Naive thymus-derived CD8-positive, alpha-beta T cell (primary cell): Measurements from ENCODE around the gene ANAPC10. TPM values are rescaled to one million over a fixed set of nuclear protein-coding genes. Genes with fewer than 3 reads are reported as not detected.

Experiments used
- ATAC-seq, 2 donors: fragments of 150-1000 bp; cut with Tn5 transposase in 1 of 2; sonication (Bioruptor Pico), chemical (Tn5 transposase) in 1 of 2; 1 replicate in 1 of 2; 2 replicates in 1 of 2; pipeline ENCODE4 v1.10.0; 2021; ENCODE audit warnings: mild to moderate bottlenecking in 2 of 2, moderate library complexity in 2 of 2
- POLR2A ChIA-PET: fragments of 350-600 bp; sonication (Branson Sonifier 250); formaldehyde crosslinking; loops from one replicate; lab custom pipeline; 2021; ENCODE audit warnings: antibody characterized with exemption; lab: Charles Lee
- DNase-seq, 10 donors: peaks; one replicate each; pipeline versions ENCODE4 v3.0.0 to v3.0.0-alpha.2; 2020 to 2022
- H3K27ac Mint-ChIP-seq, 10 donors: one replicate each; pipeline ENCODE4 v1.8.0; 2020 to 2022; ENCODE audit warnings: mild to moderate bottlenecking in 10 of 10, mixed read lengths in 10 of 10, moderate library complexity in 4 of 10, inconsistent platforms in 1 of 10
- H3K27me3 Mint-ChIP-seq, 5 donors: one replicate each; pipeline ENCODE4 v1.8.0; 2021 to 2022; ENCODE audit warnings: mixed read lengths in 5 of 5
- H3K36me3 Mint-ChIP-seq, 3 donors: one replicate each; pipeline ENCODE4 v1.8.0; 2020 to 2022; ENCODE audit warnings: mixed read lengths in 3 of 3, mild to moderate bottlenecking in 2 of 3, inconsistent platforms in 1 of 3
- H3K4me1 Mint-ChIP-seq, 4 donors: one replicate each; pipeline ENCODE4 v1.8.0; 2021 to 2022; ENCODE audit warnings: mixed read lengths in 4 of 4
- H3K4me3 Mint-ChIP-seq, 10 donors: one replicate each; pipeline ENCODE4 v1.8.0; 2020 to 2022; ENCODE audit warnings: mild to moderate bottlenecking in 10 of 10, mixed read lengths in 10 of 10, moderate library complexity in 6 of 10, inconsistent platforms in 1 of 10
- H3K9me3 Mint-ChIP-seq, 9 donors: one replicate each; pipeline ENCODE4 v1.8.0; 2020 to 2022; ENCODE audit warnings: mixed read lengths in 9 of 9, mild to moderate bottlenecking in 3 of 9, inconsistent platforms in 1 of 9, moderate library complexity in 1 of 9
- polyA plus RNA-seq, 3 donors: library from polyadenylated mRNA; unstranded; fragments of 300-500 nt; fragmentation: Illumina TruSeq; gene quantifications; one replicate each; pipeline ENCODE4 v1.2.3, GENCODE V29; 2021
- total RNA-seq, 8 experiments: library from RNA in 2 of 8; stranded (reverse) in 2 of 8; gene quantifications; one replicate each; pipeline ENCODE4 v1.2.3 and lab custom pipeline; 2021 to 2026

The ANAPC10 gene
- total and polyA plus RNA-seq, 5 experiments from 2014 or later = 18.0 to 38.5 (median 33.3) TPM

DNA sequence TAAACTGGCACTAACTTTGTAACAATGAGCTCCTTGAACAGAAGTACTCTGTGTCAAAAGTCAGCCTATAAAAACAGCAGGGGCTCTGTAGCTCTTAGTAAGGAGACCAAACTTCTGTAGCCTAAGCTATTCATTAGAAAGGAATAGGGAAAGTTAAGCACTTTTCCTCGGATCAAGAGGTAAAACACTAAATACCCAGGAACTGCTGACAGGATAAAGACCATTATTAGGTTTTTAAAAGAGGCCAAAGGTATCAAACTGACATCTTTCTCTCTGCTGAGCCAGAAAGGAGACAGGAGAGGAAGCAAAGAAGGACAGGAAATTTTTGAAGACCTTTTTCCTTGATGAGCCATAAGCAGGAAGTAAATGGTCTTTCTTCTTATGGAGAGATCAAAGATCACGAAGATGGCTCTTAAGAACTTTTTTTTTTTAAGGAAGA lies 31.9 kb downstream of the ANAPC10 start:
- no peaks in the 10 kb centered on the region for H3K9me3 Mint-ChIP-seq
- ATAC-seq = no peak
- peaks cover 7 to 22% (median 21%) of the 10 kb centered on the region in 4 donors for H3K4me1 Mint-ChIP-seq
- no peaks in the 10 kb centered on the region for H3K27me3 Mint-ChIP-seq
- peaks cover 0 to 24% (median 7%) of the 10 kb centered on the region in 3 donors for H3K36me3 Mint-ChIP-seq
- peak overlapping the region in 4 of 10 donors; percentile 11 to 27 (median 16) for H3K4me3 Mint-ChIP-seq
- no peak for DNase-seq
- POLR2A ChIA-PET = no interaction called here
- H3K27ac Mint-ChIP-seq = peak overlapping the region in 9 of 10 donors; percentile 16 to 83 (median 53)

- Mint-ChIP-seq H3K4me3 (no peak overlapping the region), H3K27ac (peak overlapping the region in 1 of 10 donors; percentile 14), H3K36me3 (peaks cover 0 to 13% (median 3%) of the 10 kb centered on the region in 3 donors), H3K27me3 (no peaks in the 10 kb centered on the region), H3K4me1 (peaks cover 11 to 25% (median 19%) of the 10 kb centered on the region in 4 donors), H3K9me3 (no peaks in the 10 kb centered on the region)
- POLR2A ChIA-PET = no interaction called here
- DNase-seq = peak in 3 of 10 donors; percentile 47 to 53 (median 48)
- peak; percentile 54 to 59 for ATAC-seq
These were observed 36.6 kb downstream of the ANAPC10 start for GRCh38 chr4:145061318-145061920.

GRCh38 chr4:145058256-145058655 lies 39.7 kb downstream of the ANAPC10 start:
- Mint-ChIP-seq H3K9me3 (no peaks in the 10 kb centered on the region), H3K36me3 (peaks cover 3 to 11% (median 6%) of the 10 kb centered on the region in 3 donors), H3K27me3 (no peaks in the 10 kb centered on the region), H3K27ac (no peak overlapping the region), H3K4me1 (peaks cover 11 to 34% (median 25%) of the 10 kb centered on the region in 4 donors), H3K4me3 (no peak overlapping the region)
- ATAC-seq (no peak), DNase-seq (no peak)
- POLR2A ChIA-PET = no interaction called here

GRCh38 chr4:145056325-145057130 lies 41.5 kb downstream of the ANAPC10 start:
- Mint-ChIP-seq H3K27me3 (no peaks in the 10 kb centered on the region), H3K27ac (peak overlapping the region in 1 of 10 donors; percentile 46), H3K9me3 (no peaks in the 10 kb centered on the region), H3K36me3 (peaks cover 0 to 8% (median 6%) of the 10 kb centered on the region in 3 donors), H3K4me1 (peaks cover 11 to 34% (median 25%) of the 10 kb centered on the region in 4 donors), H3K4me3 (no peak overlapping the region)
- ATAC-seq = no peak
- POLR2A ChIA-PET = no interaction called here
- DNase-seq = no peak

GRCh38 chr4:145055533-145056257 lies 42.3 kb downstream of the ANAPC10 start:
- no peak overlapping the region for H3K4me3 Mint-ChIP-seq
- no peaks in the 10 kb centered on the region for H3K27me3 Mint-ChIP-seq
- H3K9me3 Mint-ChIP-seq = no peaks in the 10 kb centered on the region
- peaks cover 6 to 12% (median 6%) of the 10 kb centered on the region in 3 donors for H3K36me3 Mint-ChIP-seq
- no peak for ATAC-seq
- H3K4me1 Mint-ChIP-seq = peaks cover 11 to 34% (median 24%) of the 10 kb centered on the region in 4 donors
- no peak overlapping the region for H3K27ac Mint-ChIP-seq
- POLR2A ChIA-PET = no interaction called here
- no peak for DNase-seq

DNA sequence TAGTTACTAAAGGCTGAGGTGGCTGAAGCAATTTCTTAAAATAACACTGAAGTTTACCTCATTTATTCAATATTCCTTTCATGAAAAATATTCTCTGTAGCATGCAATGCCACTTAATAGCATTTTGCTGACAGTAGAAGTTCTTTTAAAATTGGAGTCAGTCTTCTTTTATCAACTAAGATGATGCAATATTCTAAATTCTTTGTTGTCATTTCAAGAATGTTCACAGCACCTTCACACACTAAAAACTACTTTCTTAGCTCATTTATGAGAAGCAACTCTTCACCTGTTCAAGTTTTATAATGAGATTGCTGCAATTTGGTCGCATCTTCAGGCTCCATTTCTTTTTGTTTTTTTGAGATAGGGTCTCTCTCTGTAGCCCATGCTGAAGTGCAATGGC lies 48.8 kb downstream of the ANAPC10 start:
- H3K27me3 Mint-ChIP-seq = no peaks in the 10 kb centered on the region
- no peak overlapping the region for H3K27ac Mint-ChIP-seq
- H3K9me3 Mint-ChIP-seq = no peaks in the 10 kb centered on the region
- peaks cover 0 to 15% (median 10%) of the 10 kb centered on the region in 3 donors for H3K36me3 Mint-ChIP-seq
- POLR2A ChIA-PET = no interaction called here
- ATAC-seq (no peak), DNase-seq (no peak)
- H3K4me1 Mint-ChIP-seq = peaks cover 0 to 10% (median 3%) of the 10 kb centered on the region in 4 donors
- no peak overlapping the region for H3K4me3 Mint-ChIP-seq

- DNase-seq = no peak
- POLR2A ChIA-PET = no interaction called here
- Mint-ChIP-seq H3K4me1 (peaks cover 0 to 10% (median 5%) of the 10 kb centered on the region in 4 donors), H3K9me3 (no peaks in the 10 kb centered on the region), H3K27me3 (no peaks in the 10 kb centered on the region), H3K36me3 (peaks cover 0 to 15% (median 10%) of the 10 kb centered on the region in 3 donors), H3K27ac (no peak overlapping the region), H3K4me3 (no peak overlapping the region)
- ATAC-seq = no peak
These were observed 49.2 kb downstream of the ANAPC10 start for GRCh38 chr4:145048817-145049216.

DNA sequence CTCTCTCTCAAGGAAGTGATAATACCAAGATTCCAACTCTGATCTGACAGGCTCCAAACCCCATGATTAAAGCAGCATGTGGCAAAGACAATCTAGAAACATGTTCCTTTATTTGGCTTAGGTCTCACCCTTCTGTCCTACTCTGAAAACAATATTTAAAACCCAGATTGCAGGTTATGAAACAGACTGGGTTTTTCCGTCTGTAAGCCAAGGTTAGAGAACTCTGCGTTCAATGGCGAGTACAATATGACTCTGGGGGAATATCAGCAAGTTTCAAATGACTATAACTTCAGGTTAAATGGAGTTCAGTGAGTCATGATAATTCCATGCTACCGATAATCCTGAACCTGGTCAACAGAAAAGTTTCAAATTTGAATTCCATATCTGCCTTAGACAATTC lies 50.8 kb downstream of the ANAPC10 start:
- H3K27me3 Mint-ChIP-seq = no peaks in the 10 kb centered on the region
- no peak for ATAC-seq
- POLR2A ChIA-PET = no interaction called here
- no peaks in the 10 kb centered on the region for H3K9me3 Mint-ChIP-seq
- DNase-seq = no peak
- H3K4me1 Mint-ChIP-seq = peaks cover 0 to 10% (median 5%) of the 10 kb centered on the region in 4 donors
- no peak overlapping the region for H3K27ac Mint-ChIP-seq
- no peak overlapping the region for H3K4me3 Mint-ChIP-seq
- peaks cover 0 to 13% (median 10%) of the 10 kb centered on the region in 3 donors for H3K36me3 Mint-ChIP-seq

- Mint-ChIP-seq H3K4me1 (peaks cover 4 to 10% (median 5%) of the 10 kb centered on the region in 4 donors), H3K27me3 (no peaks in the 10 kb centered on the region), H3K9me3 (no peaks in the 10 kb centered on the region), H3K27ac (peak overlapping the region in 2 of 10 donors; percentile 8 to 21), H3K4me3 (no peak overlapping the region), H3K36me3 (peaks cover 0 to 8% (median 8%) of the 10 kb centered on the region in 3 donors)
- no peak for ATAC-seq
- DNase-seq = no peak
- POLR2A ChIA-PET = no interaction called here
These were observed 52.8 kb downstream of the ANAPC10 start for GRCh38 chr4:145045180-145045579.

DNA sequence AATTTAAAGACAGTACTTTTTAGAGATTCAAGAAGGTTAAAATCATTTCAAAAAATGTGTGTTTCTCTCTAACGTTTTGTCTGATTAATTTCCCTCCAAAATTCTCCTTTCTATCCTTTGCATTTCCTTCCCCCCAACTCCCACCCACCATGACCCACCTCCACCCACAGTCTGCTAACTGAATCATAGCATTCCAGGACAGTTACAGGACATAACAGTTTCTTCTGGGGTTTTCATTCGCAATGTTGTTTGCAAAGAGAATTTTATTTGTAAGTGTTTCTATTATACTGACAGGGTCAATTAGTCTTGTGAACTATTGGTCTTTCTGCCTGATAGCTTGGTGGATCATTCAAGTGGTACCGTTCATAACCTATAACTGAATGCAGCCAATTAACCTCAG lies 53.7 kb downstream of the ANAPC10 start:
- H3K4me1 Mint-ChIP-seq = peaks cover 4 to 10% (median 5%) of the 10 kb centered on the region in 4 donors
- peak overlapping the region in 1 of 10 donors; percentile 13 for H3K27ac Mint-ChIP-seq
- no peaks in the 10 kb centered on the region for H3K9me3 Mint-ChIP-seq
- no peak overlapping the region for H3K4me3 Mint-ChIP-seq
- ATAC-seq (no peak), DNase-seq (no peak)
- H3K36me3 Mint-ChIP-seq = peaks cover 0 to 11% (median 7%) of the 10 kb centered on the region in 3 donors
- H3K27me3 Mint-ChIP-seq = no peaks in the 10 kb centered on the region
- POLR2A ChIA-PET = no interaction called here

DNA sequence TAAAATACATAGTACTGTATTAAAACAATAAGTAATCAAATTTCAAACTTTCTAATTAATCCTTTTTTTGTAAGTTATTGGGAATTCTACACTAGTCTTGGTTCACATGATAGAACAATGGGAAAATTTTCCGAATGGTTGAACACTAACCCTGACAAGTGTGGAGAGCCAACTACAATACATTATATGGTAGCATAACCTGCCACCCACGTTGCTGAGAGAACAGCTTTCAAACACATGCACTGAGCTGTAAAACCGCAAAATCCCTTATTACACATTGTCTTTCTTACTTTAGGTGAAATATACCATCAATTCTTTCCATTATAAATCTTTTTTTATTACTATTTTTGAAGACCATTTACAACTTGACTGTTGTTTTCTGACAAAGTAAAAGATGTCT lies 54.7 kb downstream of the ANAPC10 start:
- H3K9me3 Mint-ChIP-seq = no peaks in the 10 kb centered on the region
- DNase-seq = no peak
- peaks cover 4 to 10% (median 5%) of the 10 kb centered on the region in 4 donors for H3K4me1 Mint-ChIP-seq
- H3K4me3 Mint-ChIP-seq = no peak overlapping the region
- H3K27me3 Mint-ChIP-seq = no peaks in the 10 kb centered on the region
- POLR2A ChIA-PET = no interaction called here
- no peak overlapping the region for H3K27ac Mint-ChIP-seq
- ATAC-seq = no peak
- H3K36me3 Mint-ChIP-seq = peaks cover 0 to 7% (median 7%) of the 10 kb centered on the region in 3 donors

GRCh38 chr4:145042601-145043285 lies 55.3 kb downstream of the ANAPC10 start:
- no peak for ATAC-seq
- POLR2A ChIA-PET = no interaction called here
- H3K27me3 Mint-ChIP-seq = no peaks in the 10 kb centered on the region

More at GRCh38 chr4:145042601-145043285, 55.3 kb downstream of the ANAPC10 start:
- Mint-ChIP-seq H3K36me3 (peaks cover 0 to 8% (median 7%) of the 10 kb centered on the region in 3 donors), H3K4me1 (peaks cover 4 to 7% (median 5%) of the 10 kb centered on the region in 4 donors), H3K9me3 (no peaks in the 10 kb centered on the region), H3K27ac (no peak overlapping the region), H3K4me3 (no peak overlapping the region)
- no peak for DNase-seq
